Measurements from ENCODE around the gene CUX1.

CUX1 gene

DNA sequence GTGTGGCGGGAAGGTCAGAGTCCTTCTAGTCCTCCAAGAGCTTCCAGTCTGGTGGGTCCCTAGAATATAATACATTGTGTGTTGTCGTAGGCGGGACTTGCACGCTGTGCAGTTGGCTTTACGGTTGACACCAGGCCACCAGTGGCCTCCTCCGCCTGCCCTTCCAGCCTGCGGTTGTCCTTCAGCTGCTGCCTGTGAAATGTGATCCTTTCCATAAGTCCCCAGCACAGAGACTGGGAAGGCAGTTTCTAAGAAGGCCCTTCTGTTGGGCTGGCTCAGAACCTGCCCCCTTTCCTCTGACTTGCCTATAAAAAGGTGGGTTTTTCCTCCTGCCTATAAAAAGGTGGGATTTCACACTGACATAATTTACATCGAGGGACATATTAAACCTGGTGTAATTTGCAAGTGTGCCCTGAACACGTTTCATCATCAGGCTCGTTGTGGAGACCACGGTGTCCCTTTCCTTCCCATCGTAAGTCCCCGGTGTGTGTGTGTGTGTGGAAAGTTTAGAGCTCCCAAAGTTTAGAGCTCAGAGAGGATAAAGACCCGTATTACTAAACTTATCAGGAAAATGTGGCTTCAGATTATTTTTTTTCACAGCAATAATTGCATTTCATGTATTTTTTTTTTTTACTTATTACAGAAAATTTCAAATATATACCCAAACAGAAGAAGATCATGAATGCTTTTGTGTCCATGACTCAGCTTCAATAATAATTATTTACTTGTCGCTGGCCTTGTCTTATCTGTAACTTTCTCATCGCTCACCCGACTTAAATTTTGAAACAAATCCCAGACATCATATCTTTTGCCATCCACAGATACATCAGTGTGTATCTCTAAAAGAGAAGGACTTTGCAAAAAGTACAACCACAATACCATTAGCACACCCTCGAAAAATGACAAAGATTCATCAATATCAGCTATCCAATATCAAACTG, 45.1 kb downstream of the CUX1 start (continued):
- TF ChIP-seq ZNF398 (tag by site-specific recombination; IDR thresholded peaks at IDR 0.05) = no peak
- TF ChIP-seq ZNF140 (tag by site-specific recombination; IDR thresholded peaks at IDR 0.05) = no peak

- TF ChIP-seq ZNF473 (tag by site-specific recombination; IDR thresholded peaks at IDR 0.05) = no peak
- TF ChIP-seq ZBTB20 (tag by site-specific recombination; IDR thresholded peaks at IDR 0.05) = no peak
- no peak for TF ChIP-seq YY2 (tag by site-specific recombination; IDR thresholded peaks at IDR 0.05)
- TF ChIP-seq ZNF248 (tag by site-specific recombination; IDR thresholded peaks at IDR 0.05) = no peak
- TF ChIP-seq, protein P1, sequence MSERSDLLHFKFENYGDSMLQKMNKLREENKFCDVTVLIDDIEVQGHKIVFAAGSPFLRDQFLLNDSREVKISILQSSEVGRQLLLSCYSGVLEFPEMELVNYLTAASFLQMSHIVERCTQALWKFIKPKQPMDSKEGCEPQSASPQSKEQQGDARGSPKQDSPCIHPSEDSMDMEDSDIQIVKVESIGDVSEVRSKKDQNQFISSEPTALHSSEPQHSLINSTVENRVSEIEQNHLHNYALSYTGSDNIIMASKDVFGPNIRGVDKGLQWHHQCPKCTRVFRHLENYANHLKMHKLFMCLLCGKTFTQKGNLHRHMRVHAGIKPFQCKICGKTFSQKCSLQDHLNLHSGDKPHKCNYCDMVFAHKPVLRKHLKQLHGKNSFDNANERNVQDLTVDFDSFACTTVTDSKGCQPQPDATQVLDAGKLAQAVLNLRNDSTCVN (tag by site-specific recombination; optimal IDR thresholded peaks at IDR 0.05) = no peak
- TF ChIP-seq GLI2 (tag by site-specific recombination; IDR thresholded peaks at IDR 0.05; ENCODE audit: borderline replicate concordance, low read depth) = no peak
- TF ChIP-seq MYNN (tag by site-specific recombination; IDR thresholded peaks at IDR 0.05; ENCODE audit: borderline replicate concordance) = no peak
- TF ChIP-seq HOXD13 (CRISPR knock-in tag; IDR thresholded peaks at IDR 0.05; ENCODE audit: borderline replicate concordance) = no peak
- H3K36me3 ChIP-seq (ENCODE audit: control insufficient read depth in 2 of 2, insufficient read depth in 1 of 2, low read length in 2 of 2) = no peaks in the 10 kb centered on the region; a peak in 1 of 3 replicates
- CTCF ChIA-PET = interaction anchor here (1.0 kb wide), 1 partner anchor 175 kb away, joined by 3 read pairs; no protein-coding TSS in a partner anchor
- POLR2A ChIA-PET = no interaction called here
- H3K9me3 ChIP-seq (ENCODE audit: control insufficient read depth, insufficient read depth, low read depth, low read length) = no peaks in the 10 kb centered on the region
- no peak overlapping the region for H3K4me3 ChIP-seq (ENCODE audit: low read depth, low read length)
- H3K27ac ChIP-seq (ENCODE audit: extremely low read depth, low read depth, low read length) = no peak overlapping the region
- H3K4me1 ChIP-seq (ENCODE audit: control insufficient read depth, insufficient read depth, low read length) = peaks cover 8% of the 10 kb centered on the region
These were observed 46.2 kb downstream of the CUX1 start for GRCh38 chr7:101863598-101863997.

DNA sequence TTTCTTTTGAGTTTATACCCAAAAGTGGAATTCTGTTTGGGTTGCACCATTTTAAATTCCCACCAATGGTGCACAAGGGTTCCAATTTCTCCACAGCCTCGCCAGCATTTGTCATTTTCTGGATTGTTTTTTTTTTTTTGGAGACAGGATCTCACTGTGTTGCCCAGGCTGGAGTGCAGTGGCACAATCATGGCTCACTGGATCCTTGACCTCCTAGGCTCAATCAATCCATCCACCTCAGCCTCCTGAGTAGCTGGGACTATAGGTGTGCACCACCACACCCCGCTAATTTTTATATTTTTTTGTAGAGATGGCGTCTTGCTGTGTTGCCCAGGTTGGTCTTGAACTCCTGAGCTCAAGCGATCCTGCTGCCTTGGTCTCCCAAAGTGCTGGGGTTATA, 46.6 kb downstream of the CUX1 start:
- no peak for TF ChIP-seq ZNF768 (tag by site-specific recombination; IDR thresholded peaks at IDR 0.05)
- peak; percentile 77 for TF ChIP-seq ZNF121 (tag by site-specific recombination; IDR thresholded peaks at IDR 0.05)
- ChIA-PET POLR2A (no interaction called here), CTCF (no interaction called here)
- H3K4me3 ChIP-seq (ENCODE audit: low read depth, low read length) = no peak overlapping the region
- no peak overlapping the region for H3K27ac ChIP-seq (ENCODE audit: extremely low read depth, low read depth, low read length)
- no peaks in the 10 kb centered on the region for H3K9me3 ChIP-seq (ENCODE audit: control insufficient read depth, insufficient read depth, low read depth, low read length)
- peaks cover 8% of the 10 kb centered on the region for H3K4me1 ChIP-seq (ENCODE audit: control insufficient read depth, insufficient read depth, low read length)
- no peaks in the 10 kb centered on the region; a peak in 1 of 3 replicates for H3K36me3 ChIP-seq (ENCODE audit: control insufficient read depth in 2 of 2, insufficient read depth in 1 of 2, low read length in 2 of 2)

DNA sequence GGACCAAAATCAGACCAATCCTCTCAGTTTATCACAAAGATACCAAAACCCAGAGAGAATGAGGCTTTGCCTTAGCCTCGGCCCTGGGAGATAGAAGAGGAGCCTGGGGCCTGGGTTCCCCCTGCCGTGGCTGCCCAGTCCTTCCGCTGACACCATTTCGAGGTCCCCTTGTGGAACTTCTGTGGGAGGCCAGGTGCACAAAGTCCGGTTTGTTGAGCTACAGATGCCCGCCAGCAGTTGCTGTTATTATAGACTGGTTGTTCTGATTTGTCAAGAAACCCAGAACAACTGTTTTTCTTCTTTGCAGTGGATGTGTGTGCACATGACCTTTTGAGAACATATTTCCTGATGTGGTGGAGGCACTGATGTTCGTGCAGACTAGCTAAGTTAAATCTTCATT, 47.6 kb downstream of the CUX1 start:
- CTCF ChIA-PET = interaction anchor here (0.6 kb wide), 1 partner anchor 323 kb away, joined by 3 read pairs; no protein-coding TSS in a partner anchor
- H3K36me3 ChIP-seq (ENCODE audit: control insufficient read depth in 2 of 2, insufficient read depth in 1 of 2, low read length in 2 of 2) = no peaks in the 10 kb centered on the region; a peak in 1 of 3 replicates
- POLR2A ChIA-PET = no interaction called here
- no peak overlapping the region for H3K27ac ChIP-seq (ENCODE audit: extremely low read depth, low read depth, low read length)
- H3K4me1 ChIP-seq (ENCODE audit: control insufficient read depth, insufficient read depth, low read length) = peaks cover 12% of the 10 kb centered on the region
- no peak overlapping the region for H3K4me3 ChIP-seq (ENCODE audit: low read depth, low read length)
- TF ChIP-seq ZNF426 (tag by site-specific recombination; IDR thresholded peaks at IDR 0.05) (no peak), ZNF221 (tag by site-specific recombination; IDR thresholded peaks at IDR 0.05; ENCODE audit: borderline replicate concordance) (no peak), ZBTB20 (tag by site-specific recombination; IDR thresholded peaks at IDR 0.05) (no peak), ZNF692 (tag by site-specific recombination; IDR thresholded peaks at IDR 0.05) (no peak), BCL6B (tag by site-specific recombination; IDR thresholded peaks at IDR 0.05) (no peak)
- H3K9me3 ChIP-seq (ENCODE audit: control insufficient read depth, insufficient read depth, low read depth, low read length) = no peaks in the 10 kb centered on the region
